ENCODE measurements around the gene TMEM270. TPM values are rescaled to one million over a fixed set of nuclear protein-coding genes. Genes with fewer than 3 reads are reported as not detected.

The TMEM270 gene
- total RNA-seq, 1 experiment from 2014 or later: 0.28 TPM

DNA sequence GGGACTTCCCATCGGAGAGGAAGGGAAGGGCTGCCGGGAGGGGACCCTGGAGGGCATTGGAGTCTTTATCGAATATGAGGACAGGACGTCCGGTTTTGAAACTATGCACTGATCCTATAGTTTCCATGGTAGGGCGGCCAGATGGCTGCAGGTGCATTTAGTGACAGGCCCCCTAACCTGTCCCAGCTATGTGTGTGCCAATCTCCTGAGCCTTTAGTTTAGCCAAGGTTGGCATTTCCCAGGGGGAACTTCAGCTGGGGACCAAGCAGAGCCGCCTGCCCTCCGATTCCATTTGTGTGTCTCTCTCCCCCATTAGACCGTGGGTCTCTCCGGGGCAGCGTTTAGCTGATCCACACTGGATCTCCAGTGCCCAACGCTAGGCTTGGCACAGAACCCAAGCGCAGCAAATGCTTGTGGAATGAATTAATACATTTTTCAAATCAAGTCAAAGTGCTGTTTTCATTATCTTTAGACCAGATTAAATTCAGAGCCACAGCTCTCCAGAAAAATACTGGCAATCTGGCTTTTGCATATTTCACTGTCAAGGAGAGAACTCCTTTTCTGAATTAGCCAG, 19.9 kb downstream of the TMEM270 start:
- POLR2A ChIA-PET: no interaction called here
- no peaks in the 10 kb centered on the region for H3K9me3 Mint-ChIP-seq
- DNase-seq (ENCODE audit: low spot score) (no peak), ATAC-seq (no peak)
- H3K27me3 Mint-ChIP-seq (ENCODE audit: low read depth): no peaks in the 10 kb centered on the region
- no peaks in the 10 kb centered on the region for H3K4me1 Mint-ChIP-seq
- no peaks in the 10 kb centered on the region for H3K36me3 Mint-ChIP-seq
- TF ChIP-seq, protein P1, sequence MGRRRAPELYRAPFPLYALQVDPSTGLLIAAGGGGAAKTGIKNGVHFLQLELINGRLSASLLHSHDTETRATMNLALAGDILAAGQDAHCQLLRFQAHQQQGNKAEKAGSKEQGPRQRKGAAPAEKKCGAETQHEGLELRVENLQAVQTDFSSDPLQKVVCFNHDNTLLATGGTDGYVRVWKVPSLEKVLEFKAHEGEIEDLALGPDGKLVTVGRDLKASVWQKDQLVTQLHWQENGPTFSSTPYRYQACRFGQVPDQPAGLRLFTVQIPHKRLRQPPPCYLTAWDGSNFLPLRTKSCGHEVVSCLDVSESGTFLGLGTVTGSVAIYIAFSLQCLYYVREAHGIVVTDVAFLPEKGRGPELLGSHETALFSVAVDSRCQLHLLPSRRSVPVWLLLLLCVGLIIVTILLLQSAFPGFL (CRISPR knock-in tag; IDR thresholded peaks at IDR 0.05; ENCODE audit: borderline replicate concordance): no peak
- TF ChIP-seq IRF2 (CRISPR knock-in tag; IDR thresholded peaks at IDR 0.05; ENCODE audit: borderline replicate concordance, low read depth): no peak
- TF ChIP-seq ATF6 (CRISPR knock-in tag; IDR thresholded peaks at IDR 0.05): no peak
- TF ChIP-seq MAX (CRISPR knock-in tag; IDR thresholded peaks at IDR 0.05): no peak
- no peak for TF ChIP-seq ETV6 (CRISPR knock-in tag; IDR thresholded peaks at IDR 0.05)
- TF ChIP-seq, protein P2, sequence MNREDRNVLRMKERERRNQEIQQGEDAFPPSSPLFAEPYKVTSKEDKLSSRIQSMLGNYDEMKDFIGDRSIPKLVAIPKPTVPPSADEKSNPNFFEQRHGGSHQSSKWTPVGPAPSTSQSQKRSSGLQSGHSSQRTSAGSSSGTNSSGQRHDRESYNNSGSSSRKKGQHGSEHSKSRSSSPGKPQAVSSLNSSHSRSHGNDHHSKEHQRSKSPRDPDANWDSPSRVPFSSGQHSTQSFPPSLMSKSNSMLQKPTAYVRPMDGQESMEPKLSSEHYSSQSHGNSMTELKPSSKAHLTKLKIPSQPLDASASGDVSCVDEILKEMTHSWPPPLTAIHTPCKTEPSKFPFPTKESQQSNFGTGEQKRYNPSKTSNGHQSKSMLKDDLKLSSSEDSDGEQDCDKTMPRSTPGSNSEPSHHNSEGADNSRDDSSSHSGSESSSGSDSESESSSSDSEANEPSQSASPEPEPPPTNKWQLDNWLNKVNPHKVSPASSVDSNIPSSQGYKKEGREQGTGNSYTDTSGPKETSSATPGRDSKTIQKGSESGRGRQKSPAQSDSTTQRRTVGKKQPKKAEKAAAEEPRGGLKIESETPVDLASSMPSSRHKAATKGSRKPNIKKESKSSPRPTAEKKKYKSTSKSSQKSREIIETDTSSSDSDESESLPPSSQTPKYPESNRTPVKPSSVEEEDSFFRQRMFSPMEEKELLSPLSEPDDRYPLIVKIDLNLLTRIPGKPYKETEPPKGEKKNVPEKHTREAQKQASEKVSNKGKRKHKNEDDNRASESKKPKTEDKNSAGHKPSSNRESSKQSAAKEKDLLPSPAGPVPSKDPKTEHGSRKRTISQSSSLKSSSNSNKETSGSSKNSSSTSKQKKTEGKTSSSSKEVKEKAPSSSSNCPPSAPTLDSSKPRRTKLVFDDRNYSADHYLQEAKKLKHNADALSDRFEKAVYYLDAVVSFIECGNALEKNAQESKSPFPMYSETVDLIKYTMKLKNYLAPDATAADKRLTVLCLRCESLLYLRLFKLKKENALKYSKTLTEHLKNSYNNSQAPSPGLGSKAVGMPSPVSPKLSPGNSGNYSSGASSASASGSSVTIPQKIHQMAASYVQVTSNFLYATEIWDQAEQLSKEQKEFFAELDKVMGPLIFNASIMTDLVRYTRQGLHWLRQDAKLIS (CRISPR knock-in tag; IDR thresholded peaks at IDR 0.05; ENCODE audit: borderline replicate concordance): no peak
- TF ChIP-seq TEAD1 (CRISPR knock-in tag; IDR thresholded peaks at IDR 0.05): no peak
- TF ChIP-seq TCF7 (CRISPR knock-in tag; IDR thresholded peaks at IDR 0.05; ENCODE audit: low read depth): no peak
- no peak for TF ChIP-seq FOXP4 (CRISPR knock-in tag; IDR thresholded peaks at IDR 0.05)
- TF ChIP-seq NR1H2 (CRISPR knock-in tag; IDR thresholded peaks at IDR 0.05): no peak
- TF ChIP-seq, protein P3, sequence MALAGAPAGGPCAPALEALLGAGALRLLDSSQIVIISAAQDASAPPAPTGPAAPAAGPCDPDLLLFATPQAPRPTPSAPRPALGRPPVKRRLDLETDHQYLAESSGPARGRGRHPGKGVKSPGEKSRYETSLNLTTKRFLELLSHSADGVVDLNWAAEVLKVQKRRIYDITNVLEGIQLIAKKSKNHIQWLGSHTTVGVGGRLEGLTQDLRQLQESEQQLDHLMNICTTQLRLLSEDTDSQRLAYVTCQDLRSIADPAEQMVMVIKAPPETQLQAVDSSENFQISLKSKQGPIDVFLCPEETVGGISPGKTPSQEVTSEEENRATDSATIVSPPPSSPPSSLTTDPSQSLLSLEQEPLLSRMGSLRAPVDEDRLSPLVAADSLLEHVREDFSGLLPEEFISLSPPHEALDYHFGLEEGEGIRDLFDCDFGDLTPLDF (CRISPR knock-in tag; IDR thresholded peaks at IDR 0.05): no peak
- no peak for TF ChIP-seq ZNF281 (CRISPR knock-in tag; IDR thresholded peaks at IDR 0.05)
- no peak for TF ChIP-seq CREM (CRISPR knock-in tag; IDR thresholded peaks at IDR 0.05)
- TF ChIP-seq, protein P4, sequence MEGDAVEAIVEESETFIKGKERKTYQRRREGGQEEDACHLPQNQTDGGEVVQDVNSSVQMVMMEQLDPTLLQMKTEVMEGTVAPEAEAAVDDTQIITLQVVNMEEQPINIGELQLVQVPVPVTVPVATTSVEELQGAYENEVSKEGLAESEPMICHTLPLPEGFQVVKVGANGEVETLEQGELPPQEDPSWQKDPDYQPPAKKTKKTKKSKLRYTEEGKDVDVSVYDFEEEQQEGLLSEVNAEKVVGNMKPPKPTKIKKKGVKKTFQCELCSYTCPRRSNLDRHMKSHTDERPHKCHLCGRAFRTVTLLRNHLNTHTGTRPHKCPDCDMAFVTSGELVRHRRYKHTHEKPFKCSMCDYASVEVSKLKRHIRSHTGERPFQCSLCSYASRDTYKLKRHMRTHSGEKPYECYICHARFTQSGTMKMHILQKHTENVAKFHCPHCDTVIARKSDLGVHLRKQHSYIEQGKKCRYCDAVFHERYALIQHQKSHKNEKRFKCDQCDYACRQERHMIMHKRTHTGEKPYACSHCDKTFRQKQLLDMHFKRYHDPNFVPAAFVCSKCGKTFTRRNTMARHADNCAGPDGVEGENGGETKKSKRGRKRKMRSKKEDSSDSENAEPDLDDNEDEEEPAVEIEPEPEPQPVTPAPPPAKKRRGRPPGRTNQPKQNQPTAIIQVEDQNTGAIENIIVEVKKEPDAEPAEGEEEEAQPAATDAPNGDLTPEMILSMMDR (IDR thresholded peaks at IDR 0.05): no peak
- no peak for TF ChIP-seq ELF4 (CRISPR knock-in tag; IDR thresholded peaks at IDR 0.05; ENCODE audit: low read depth)
- TF ChIP-seq JAZF1 (CRISPR knock-in tag; IDR thresholded peaks at IDR 0.05): no peak
- TF ChIP-seq, protein P5, sequence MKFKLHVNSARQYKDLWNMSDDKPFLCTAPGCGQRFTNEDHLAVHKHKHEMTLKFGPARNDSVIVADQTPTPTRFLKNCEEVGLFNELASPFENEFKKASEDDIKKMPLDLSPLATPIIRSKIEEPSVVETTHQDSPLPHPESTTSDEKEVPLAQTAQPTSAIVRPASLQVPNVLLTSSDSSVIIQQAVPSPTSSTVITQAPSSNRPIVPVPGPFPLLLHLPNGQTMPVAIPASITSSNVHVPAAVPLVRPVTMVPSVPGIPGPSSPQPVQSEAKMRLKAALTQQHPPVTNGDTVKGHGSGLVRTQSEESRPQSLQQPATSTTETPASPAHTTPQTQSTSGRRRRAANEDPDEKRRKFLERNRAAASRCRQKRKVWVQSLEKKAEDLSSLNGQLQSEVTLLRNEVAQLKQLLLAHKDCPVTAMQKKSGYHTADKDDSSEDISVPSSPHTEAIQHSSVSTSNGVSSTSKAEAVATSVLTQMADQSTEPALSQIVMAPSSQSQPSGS (CRISPR knock-in tag; IDR thresholded peaks at IDR 0.05; ENCODE audit: borderline replicate concordance, low read depth): no peak
- TF ChIP-seq ZNF232 (CRISPR knock-in tag; IDR thresholded peaks at IDR 0.05): no peak
- no peak for TF ChIP-seq MXD4 (CRISPR knock-in tag; IDR thresholded peaks at IDR 0.05; ENCODE audit: borderline replicate concordance)
- CTCF ChIA-PET: interaction anchor here (0.5 to 3.2 kb wide), 6 partner anchors 8 to 251 kb away, joined by 3 to 17 read pairs (median 4); partner anchors contain the start of gene ELN
- H3K4me3 Mint-ChIP-seq: no peak overlapping the region
- H3K27ac Mint-ChIP-seq: no peak overlapping the region

Data from WTC11 (cell line).